Keratinocyte (primary cell): ENCODE data around the gene NUDT14.

ENCODE experiments used
- EZH2 ChIP-seq: IDR thresholded peaks from one replicate; pipeline ENCODE4 v1.6.1; 2012; ENCODE audit warnings: inconsistent platforms, mild to moderate bottlenecking, low read length, moderate library complexity
- TF ChIP-seq, protein P1 (sequence below), 3 experiments: IDR thresholded peaks in 1 of 3; conservative IDR thresholded peaks in 1 of 3; optimal IDR thresholded peaks in 1 of 3; 2 replicates in 2 of 3; 3 replicates in 1 of 3; pipeline versions ENCODE3 to v1.5.1; 2011; ENCODE audit warnings: low read length in 3 of 3, mild to moderate bottlenecking in 3 of 3, moderate library complexity in 2 of 3, control low read depth in 1 of 3, inconsistent platforms in 1 of 3; ENCODE audit not compliant: insufficient read depth in 2 of 3; ENCODE audit errors: extremely low read depth in 1 of 3

DNA sequence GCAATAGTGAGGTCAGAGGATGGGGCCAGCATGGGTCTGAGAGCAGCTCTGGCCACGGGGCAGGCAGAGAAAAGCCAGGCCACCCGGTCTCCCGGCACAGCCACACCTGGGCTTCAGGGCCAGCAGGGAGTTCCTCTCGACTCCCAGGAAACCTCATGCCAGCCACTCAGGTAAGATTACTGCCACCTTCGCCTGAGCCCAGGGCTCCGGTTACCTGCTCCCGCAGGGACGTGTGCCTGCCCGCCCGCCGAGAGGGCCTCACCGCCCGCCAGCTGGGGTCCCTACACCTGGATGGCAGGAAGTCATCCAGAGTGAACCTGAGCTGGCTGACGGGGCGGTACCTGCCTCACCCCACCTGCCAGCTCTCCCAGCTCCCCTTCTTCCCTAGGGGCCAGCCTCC, 19.8 kb downstream of the NUDT14 start:
- TF ChIP-seq, protein P1, sequence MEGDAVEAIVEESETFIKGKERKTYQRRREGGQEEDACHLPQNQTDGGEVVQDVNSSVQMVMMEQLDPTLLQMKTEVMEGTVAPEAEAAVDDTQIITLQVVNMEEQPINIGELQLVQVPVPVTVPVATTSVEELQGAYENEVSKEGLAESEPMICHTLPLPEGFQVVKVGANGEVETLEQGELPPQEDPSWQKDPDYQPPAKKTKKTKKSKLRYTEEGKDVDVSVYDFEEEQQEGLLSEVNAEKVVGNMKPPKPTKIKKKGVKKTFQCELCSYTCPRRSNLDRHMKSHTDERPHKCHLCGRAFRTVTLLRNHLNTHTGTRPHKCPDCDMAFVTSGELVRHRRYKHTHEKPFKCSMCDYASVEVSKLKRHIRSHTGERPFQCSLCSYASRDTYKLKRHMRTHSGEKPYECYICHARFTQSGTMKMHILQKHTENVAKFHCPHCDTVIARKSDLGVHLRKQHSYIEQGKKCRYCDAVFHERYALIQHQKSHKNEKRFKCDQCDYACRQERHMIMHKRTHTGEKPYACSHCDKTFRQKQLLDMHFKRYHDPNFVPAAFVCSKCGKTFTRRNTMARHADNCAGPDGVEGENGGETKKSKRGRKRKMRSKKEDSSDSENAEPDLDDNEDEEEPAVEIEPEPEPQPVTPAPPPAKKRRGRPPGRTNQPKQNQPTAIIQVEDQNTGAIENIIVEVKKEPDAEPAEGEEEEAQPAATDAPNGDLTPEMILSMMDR (optimal IDR thresholded peaks at IDR 0.05 in 1 of 3, IDR thresholded peaks at IDR 0.05 in 1 of 3, conservative IDR thresholded peaks at IDR 0.05 in 1 of 3; ENCODE audit: extremely low read depth in 1 of 3, insufficient read depth in 2 of 3, low read length in 3 of 3) = no peak
- TF ChIP-seq EZH2 = no peak
